DMS114 treated with DMSO at 0.1 percent for 48 hours (cell line): Measurements from ENCODE around the gene OPCML.

ENCODE experiments used
- DNase-seq: peaks from one replicate; lab custom pipeline; 2025; ENCODE audit not compliant: unreplicated experiment; lab: John Stamatoyannopoulos, UW

The OPCML gene

GRCh38 chr11:132464939-132465338, 1067.4 kb downstream of the OPCML start:
- no peak for DNase-seq

GRCh38 chr11:132464003-132464342, 1068.3 kb downstream of the OPCML start:
- DNase-seq: no peak

GRCh38 chr11:132463295-132464002, 1068.9 kb downstream of the OPCML start:
- no peak for DNase-seq

- no peak for DNase-seq
These were observed 1072.6 kb downstream of the OPCML start for GRCh38 chr11:132459736-132460135.

GRCh38 chr11:132457445-132457844, 1074.9 kb downstream of the OPCML start:
- no peak for DNase-seq

- no peak for DNase-seq
These were observed 1075.5 kb downstream of the OPCML start for GRCh38 chr11:132456751-132457328.

GRCh38 chr11:132455044-132455443, 1077.3 kb downstream of the OPCML start:
- DNase-seq: no peak

GRCh38 chr11:132453406-132453805, 1078.9 kb downstream of the OPCML start:
- DNase-seq: no peak

GRCh38 chr11:132452616-132453015, 1079.7 kb downstream of the OPCML start:
- no peak for DNase-seq

- no peak for DNase-seq
These were observed 1080.2 kb downstream of the OPCML start for GRCh38 chr11:132451942-132452601.

- DNase-seq: no peak
These were observed 1081.7 kb downstream of the OPCML start for GRCh38 chr11:132450631-132451030.

- DNase-seq: no peak
These were observed 1083.8 kb downstream of the OPCML start for GRCh38 chr11:132448334-132448995.

GRCh38 chr11:132447761-132448160, 1084.5 kb downstream of the OPCML start:
- DNase-seq: no peak

GRCh38 chr11:132445859-132446291, 1086.4 kb downstream of the OPCML start:
- no peak for DNase-seq

- DNase-seq: no peak
These were observed 1087.4 kb downstream of the OPCML start for GRCh38 chr11:132444911-132445310.

- no peak for DNase-seq
These were observed 1092.5 kb downstream of the OPCML start for GRCh38 chr11:132439711-132440255.

GRCh38 chr11:132438418-132438817, 1093.9 kb downstream of the OPCML start:
- no peak for DNase-seq

GRCh38 chr11:132430429-132431062, 1101.8 kb downstream of the OPCML start:
- no peak for DNase-seq

GRCh38 chr11:132429685-132430084, 1102.6 kb downstream of the OPCML start:
- DNase-seq: no peak

- no peak for DNase-seq
These were observed 1104.7 kb downstream of the OPCML start for GRCh38 chr11:132427611-132428010.

- DNase-seq: no peak
These were observed 1107.9 kb downstream of the OPCML start for GRCh38 chr11:132424433-132424832.
